BE2C (cell line): ENCODE results near the gene TAF4.

Experiments
- DNase-seq: peaks from one replicate; pipeline ENCODE4 v3.0.0-alpha.2; 2020
- H3K27me3 ChIP-seq: fragments of 250-450 bp; sonication (Bioruptor Pico); 2 replicates; pipeline ENCODE4 v1.5.1; 2020; ENCODE audit warnings: mild to moderate bottlenecking
- H3K36me3 ChIP-seq: fragments of 250-450 bp; sonication (Bioruptor Pico); 2 replicates; pipeline ENCODE4 v1.5.1; 2020; ENCODE audit warnings: mild to moderate bottlenecking
- H3K4me1 ChIP-seq: fragments of 250-450 bp; sonication (Bioruptor Pico); 2 replicates; pipeline ENCODE4 v1.5.1; 2020
- H3K4me3 ChIP-seq: 2 replicates; pipeline ENCODE4 v1.5.1; 2011; ENCODE audit warnings: low read depth, low read length
- H3K9me3 ChIP-seq: fragments of 250-450 bp; sonication (Bioruptor Pico); 2 replicates; pipeline ENCODE4 v1.5.1; 2020
- CTCF ChIP-seq: IDR thresholded peaks from 2 replicates; pipeline ENCODE4 v1.5.1; 2012; ENCODE audit warnings: mild to moderate bottlenecking, low read depth, low read length

Gene TAF4

GRCh38 chr20:62008643-62009183, 57.0 kb downstream of the TAF4 start:
- Histone ChIP-seq H3K9me3 (no peaks in the 10 kb centered on the region), H3K4me1 (no peaks in the 10 kb centered on the region), H3K4me3 (no peak overlapping the region), H3K27me3 (no peaks in the 10 kb centered on the region), H3K36me3 (peaks cover 71% of the 10 kb centered on the region)
- no peak for TF ChIP-seq CTCF
- no peak for DNase-seq

GRCh38 chr20:62007127-62007647, 58.5 kb downstream of the TAF4 start:
- TF ChIP-seq CTCF, result no peak
- Histone ChIP-seq H3K4me1 (no peaks in the 10 kb centered on the region), H3K4me3 (no peak overlapping the region), H3K36me3 (peaks cover 79% of the 10 kb centered on the region), H3K9me3 (no peaks in the 10 kb centered on the region), H3K27me3 (no peaks in the 10 kb centered on the region)
- DNase-seq, result no peak

GRCh38 chr20:62006482-62006881, 59.2 kb downstream of the TAF4 start:
- no peak for DNase-seq
- no peak overlapping the region for H3K4me3 ChIP-seq
- TF ChIP-seq CTCF, result no peak
- no peaks in the 10 kb centered on the region for H3K27me3 ChIP-seq
- H3K36me3 ChIP-seq, result peaks cover 82% of the 10 kb centered on the region
- H3K9me3 ChIP-seq, result no peaks in the 10 kb centered on the region
- H3K4me1 ChIP-seq, result no peaks in the 10 kb centered on the region

- Histone ChIP-seq H3K9me3 (no peaks in the 10 kb centered on the region), H3K4me3 (no peak overlapping the region), H3K36me3 (peaks cover 81% of the 10 kb centered on the region), H3K4me1 (no peaks in the 10 kb centered on the region), H3K27me3 (no peaks in the 10 kb centered on the region)
- no peak for DNase-seq
- no peak for TF ChIP-seq CTCF
Observed at GRCh38 chr20:62004614-62005013, 61.1 kb downstream of the TAF4 start.

- Histone ChIP-seq H3K4me3 (no peak overlapping the region), H3K27me3 (no peaks in the 10 kb centered on the region), H3K4me1 (no peaks in the 10 kb centered on the region), H3K36me3 (peaks cover 77% of the 10 kb centered on the region), H3K9me3 (no peaks in the 10 kb centered on the region)
- no peak for DNase-seq
- no peak for TF ChIP-seq CTCF
Observed at GRCh38 chr20:62003567-62004405, 61.9 kb downstream of the TAF4 start.
